Esophagus mucosa (tissue), 1 donor: ENCODE data around the gene NRN1. TPM values are rescaled to one million over a fixed set of nuclear protein-coding genes. Genes with fewer than 3 reads are reported as not detected.
"Not testable (repeated sequence)": the region's sequence is repeated elsewhere in the genome, so short reads cannot be mapped to it uniquely, and the experiment has no call there.

Source experiments
- ATAC-seq: fragments of 200-7000 bp; cut with Tn5 transposase; one replicate; pipeline ENCODE4 v1.9.1; 2020
- total RNA-seq: library from RNA; stranded (reverse); gene quantifications from one replicate; pipeline ENCODE4 v1.2.4, GENCODE V29; 2023
- donor health status: DM: yes; HTN: yes; CAD: no.

NRN1 gene
- total RNA-seq, 1 donor from 2014 or later, result 1.6 TPM

GRCh38 chr6:5981126-5982026 is 25.3 kb downstream of the NRN1 start:
- peak; percentile 33 for ATAC-seq

- no peak for ATAC-seq
Measured at GRCh38 chr6:5979650-5980420, 26.9 kb downstream of the NRN1 start.

- no peak for ATAC-seq
Measured at GRCh38 chr6:5976811-5977210, 29.9 kb downstream of the NRN1 start.

GRCh38 chr6:5968817-5969734 is 37.6 kb downstream of the NRN1 start:
- no peak for ATAC-seq

- ATAC-seq, result not testable (repeated sequence)
Measured at GRCh38 chr6:5968036-5968435, 38.7 kb downstream of the NRN1 start.

GRCh38 chr6:5967594-5967993 is 39.1 kb downstream of the NRN1 start:
- no peak for ATAC-seq

GRCh38 chr6:5962794-5963193 is 43.9 kb downstream of the NRN1 start:
- no peak for ATAC-seq

DNA sequence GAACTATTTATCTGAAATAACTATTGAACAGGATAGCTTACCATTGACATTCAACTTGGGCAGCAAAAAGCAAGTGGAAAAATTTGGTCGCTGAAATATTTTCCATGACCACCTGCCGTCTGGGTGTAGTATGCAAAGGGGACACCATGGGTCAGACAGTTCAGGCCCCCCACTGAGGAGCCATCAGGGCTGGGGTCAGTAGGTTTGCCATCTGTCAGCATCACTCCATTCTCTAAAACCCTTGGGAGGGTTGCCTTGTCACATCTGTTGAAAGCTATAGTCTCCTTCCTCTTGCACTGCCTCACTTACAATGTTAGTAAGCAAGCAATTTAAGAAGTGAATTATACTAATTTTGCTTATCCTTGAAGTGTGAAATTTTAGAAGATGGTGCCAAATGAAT is 44.9 kb downstream of the NRN1 start:
- ATAC-seq, result no peak

GRCh38 chr6:5960456-5960855 is 46.3 kb downstream of the NRN1 start:
- ATAC-seq, result no peak

- ATAC-seq, result no peak
Measured at GRCh38 chr6:5958921-5959320, 47.8 kb downstream of the NRN1 start.

DNA sequence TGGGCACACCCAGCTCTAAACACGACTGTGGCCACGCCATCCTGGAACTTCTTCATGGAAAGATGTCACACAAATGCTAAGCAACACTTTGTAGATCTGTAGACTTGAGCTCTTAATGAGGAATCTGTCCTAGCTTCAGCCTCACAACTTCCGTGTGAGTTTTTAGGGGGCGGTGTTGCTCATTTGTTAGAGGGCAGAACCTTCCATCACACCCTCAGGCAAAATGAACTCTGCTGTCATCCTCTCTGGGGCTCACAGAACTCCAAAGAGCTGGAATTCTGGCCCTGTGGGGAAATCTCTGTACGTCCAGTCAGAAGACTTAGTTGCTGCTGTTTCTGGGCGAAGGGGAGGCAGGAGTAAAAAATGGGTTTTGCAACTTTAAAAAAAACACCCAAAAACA is 49.8 kb downstream of the NRN1 start:
- no peak for ATAC-seq

- ATAC-seq, result no peak
Measured at GRCh38 chr6:5950361-5950785, 56.4 kb downstream of the NRN1 start.
